K562 (cell line): ENCODE results near the gene CTXN1. TPM values are rescaled to one million over a fixed set of nuclear protein-coding genes. Genes with fewer than 3 reads are reported as not detected.

Experiments
- BHLHE40 ChIP-seq: IDR thresholded peaks from 2 replicates; pipeline ENCODE4 v1.6.1; 2011; ENCODE audit warnings: low read length, improper control_type of control experiment
- CBFB ChIP-seq: sonication (generic); formaldehyde crosslinking; IDR thresholded peaks from 2 replicates; pipeline ENCODE4 v1.4.0; 2020; ENCODE audit warnings: mild to moderate bottlenecking, missing genetic modification reagents
- CCNT2 ChIP-seq: IDR thresholded peaks from 2 replicates; pipeline ENCODE4 v1.6.1; 2011; ENCODE audit warnings: borderline replicate concordance, low read depth, mild to moderate bottlenecking, moderate library complexity, mixed read lengths, low read length; ENCODE audit not compliant: insufficient read length; ENCODE audit errors: extremely low read depth
- GABPA ChIP-seq: fragments of 200-800 bp; sonication (Bioruptor generic); conservative IDR thresholded peaks from 2 replicates; pipeline ENCODE4 v1.6.1; 2016; ENCODE audit warnings: low read depth, missing genetic modification characterization, missing compliant biosample characterization
- HDAC2 ChIP-seq: fragments of 450-650 bp; IDR thresholded peaks from 2 replicates; pipeline ENCODE4 v1.6.1; 2016; ENCODE audit warnings: mild to moderate bottlenecking
- HOXB6 ChIP-seq: fragments of 250-450 bp; sonication (Bioruptor Pico); IDR thresholded peaks from 2 replicates; pipeline ENCODE4 v1.5.1; 2022; ENCODE audit warnings: mild to moderate bottlenecking, borderline replicate concordance
- RBFOX2 ChIP-seq: fragments of 200-400 bp; formaldehyde crosslinking; IDR thresholded peaks from 2 replicates; pipeline ENCODE4 v1.6.1; 2017; ENCODE audit warnings: low read depth, mild to moderate bottlenecking, low read length, moderate library complexity
- SAP30 ChIP-seq: fragments of 200-600 bp; sonication (generic); IDR thresholded peaks from 2 replicates; pipeline ENCODE4 v1.6.1; 2012; ENCODE audit warnings: borderline replicate concordance, low read depth, mild to moderate bottlenecking, moderate library complexity, low read length, control low read depth, inconsistent platforms; ENCODE audit not compliant: insufficient read depth, poor library complexity, severe bottlenecking
- SUPT5H ChIP-seq: fragments of 450-650 bp; IDR thresholded peaks from 2 replicates; pipeline ENCODE4 v1.6.1; 2016
- TEAD4 ChIP-seq, 2 experiments: sonication (generic) in 1 of 2; formaldehyde crosslinking in 1 of 2; IDR thresholded peaks; 2 replicates each; pipeline versions ENCODE4 v1.6.1 to v1.8.0; 2012 to 2022; ENCODE audit warnings: borderline replicate concordance in 1 of 2, inconsistent platforms in 1 of 2, low read length in 1 of 2, mild to moderate bottlenecking in 1 of 2, missing genetic modification reagents in 1 of 2
- ZNF174 ChIP-seq: fragments of 250-450 bp; sonication (Bioruptor Pico); IDR thresholded peaks from 2 replicates; pipeline ENCODE4 v1.4.0; 2020; ENCODE audit warnings: mild to moderate bottlenecking
- ZNF589 ChIP-seq: fragments of 200-800 bp; sonication (Bioruptor generic); IDR thresholded peaks from 2 replicates; pipeline ENCODE4 v1.6.1; 2016; ENCODE audit warnings: low read depth, missing genetic modification characterization, missing compliant biosample characterization
- polyA plus RNA-seq, 8 experiments: library from polyadenylated mRNA; depleted of rRNA in 4 of 8; stranded (reverse) in 5 of 8; unstranded in 3 of 8; fragments of >200 nt; fragmentation: Nextera tagmentation in 2 of 8; fragmentation: Illumina TruSeq in 1 of 8; extraction: Ambion mirVana in 2 of 8; extraction: Trizol in 1 of 8; gene quantifications; 2 replicates each; pipeline versions ENCODE4 v1.2.1 to v1.2.3, GENCODE V29; 2011 to 2014; ENCODE audit warnings: inconsistent platforms in 1 of 8, missing spikeins in 1 of 8
- total RNA-seq, 7 experiments: library from RNA; depleted of rRNA in 6 of 7; stranded (reverse); fragments of >200 nt in 6 of 7; fragmentation: Illumina TruSeq in 2 of 7; extraction: Trizol in 2 of 7; gene quantifications; 2 replicates each; pipeline versions ENCODE4 v1.2.1 to v1.2.3, GENCODE V29; 2011 to 2021; ENCODE audit warnings: low replicate concordance in 1 of 7
- TF ChIP-seq, protein P1 (sequence below): conservative IDR thresholded peaks from 2 replicates; pipeline ENCODE4 v1.6.1; 2011; ENCODE audit warnings: low read depth, mild to moderate bottlenecking, low read length; ENCODE audit not compliant: control insufficient read depth
- TF ChIP-seq, protein P2 (sequence below): sonication (generic); formaldehyde crosslinking; IDR thresholded peaks from 2 replicates; pipeline ENCODE4 v1.9.0; 2022; ENCODE audit warnings: mild to moderate bottlenecking, missing genetic modification reagents
- TF ChIP-seq, protein P3 (sequence below): sonication (generic); formaldehyde crosslinking; IDR thresholded peaks from 2 replicates; pipeline ENCODE4 v1.8.1; 2023; ENCODE audit warnings: mild to moderate bottlenecking, missing genetic modification reagents
- TF ChIP-seq, protein P4 (sequence below): fragments of 450-650 bp; IDR thresholded peaks from 2 replicates; pipeline ENCODE4 v1.6.1; 2016; ENCODE audit warnings: borderline replicate concordance

Gene CTXN1
- total and polyA plus RNA-seq, 9 of the 15 experiments (the other 6 are each of a cell fraction or from before 2014, with no cell fraction given), result 0.15 to 37.4 (median 1.8) TPM; not detected in 2

DNA sequence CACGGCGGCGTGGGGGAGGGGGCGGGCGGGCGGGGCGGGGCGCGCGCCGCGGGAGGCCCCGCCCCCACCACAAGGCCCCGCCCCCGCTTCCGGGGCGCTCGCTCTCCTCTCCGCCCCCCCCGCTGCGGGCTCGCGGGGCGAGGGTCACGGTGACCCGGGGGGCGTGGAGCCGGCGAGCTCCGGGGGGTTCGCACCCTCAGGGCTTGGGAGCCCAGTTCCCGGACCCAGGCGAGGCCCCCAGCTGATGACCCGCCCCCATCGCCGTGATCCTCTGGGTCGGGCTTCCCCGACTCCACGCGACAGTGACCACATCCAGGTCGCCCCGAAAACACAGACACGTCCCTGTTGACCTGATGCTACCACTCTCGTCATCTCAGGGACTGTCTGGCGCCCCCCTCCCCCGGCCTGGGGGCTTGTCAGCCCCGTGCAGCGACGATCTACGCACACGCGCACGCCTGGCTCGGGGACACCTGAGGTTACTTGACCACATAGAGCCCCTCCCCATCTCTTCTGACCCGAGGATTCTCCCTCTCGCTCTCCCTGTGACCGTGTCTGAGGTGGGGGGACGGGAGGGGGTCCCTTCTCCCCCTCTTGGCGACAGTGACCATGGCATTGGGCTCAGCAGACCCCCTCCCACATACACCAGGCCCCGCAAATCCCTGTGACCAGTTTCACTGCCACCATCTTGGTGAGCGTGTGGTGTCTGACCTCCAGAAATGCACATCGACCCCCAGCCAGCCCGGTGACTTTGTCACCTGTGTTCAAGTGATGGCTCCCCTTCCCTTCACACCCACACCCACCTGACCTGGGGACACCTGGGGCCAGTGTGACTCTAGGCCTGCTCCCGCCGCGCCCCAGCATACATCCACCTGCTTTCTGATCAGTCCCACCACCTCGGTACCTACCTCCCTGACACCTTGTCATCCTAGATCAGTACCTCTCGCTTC lies 21.6 kb downstream of the CTXN1 start (continued):
- TF ChIP-seq, protein P1, sequence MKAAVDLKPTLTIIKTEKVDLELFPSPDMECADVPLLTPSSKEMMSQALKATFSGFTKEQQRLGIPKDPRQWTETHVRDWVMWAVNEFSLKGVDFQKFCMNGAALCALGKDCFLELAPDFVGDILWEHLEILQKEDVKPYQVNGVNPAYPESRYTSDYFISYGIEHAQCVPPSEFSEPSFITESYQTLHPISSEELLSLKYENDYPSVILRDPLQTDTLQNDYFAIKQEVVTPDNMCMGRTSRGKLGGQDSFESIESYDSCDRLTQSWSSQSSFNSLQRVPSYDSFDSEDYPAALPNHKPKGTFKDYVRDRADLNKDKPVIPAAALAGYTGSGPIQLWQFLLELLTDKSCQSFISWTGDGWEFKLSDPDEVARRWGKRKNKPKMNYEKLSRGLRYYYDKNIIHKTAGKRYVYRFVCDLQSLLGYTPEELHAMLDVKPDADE, result 0 out of 2 replicates have a peak, but pooled peaks have one; percentile 49
- TF ChIP-seq, protein P2, sequence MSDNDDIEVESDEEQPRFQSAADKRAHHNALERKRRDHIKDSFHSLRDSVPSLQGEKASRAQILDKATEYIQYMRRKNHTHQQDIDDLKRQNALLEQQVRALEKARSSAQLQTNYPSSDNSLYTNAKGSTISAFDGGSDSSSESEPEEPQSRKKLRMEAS (CRISPR knock-in tag), result peak; percentile 38; the same call in 1 of the 2 replicates
- TF ChIP-seq RBFOX2 (peak; percentile 8; the same call in 1 of the 2 replicates), HOXB6 (CRISPR knock-in tag) (no peak), HDAC2 (no peak), SUPT5H (0 out of 2 replicates have a peak, but pooled peaks have one; percentile 38), CBFB (0 out of 2 replicates have a peak, but pooled peaks have one; percentile 24), TEAD4 (IDR thresholded peaks at IDR 0.05; ENCODE audit: low read length) (no peak), TEAD4 (CRISPR knock-in tag; IDR thresholded peaks at IDR 0.05; ENCODE audit: borderline replicate concordance) (no peak), CCNT2 (peak; percentile 28), BHLHE40 (peak; percentile 43; the same call in 1 of the 2 replicates), ZNF174 (CRISPR knock-in tag) (no peak), ZNF589 (no peak), SAP30 (peak; percentile 70), GABPA (peak; percentile 76)
- TF ChIP-seq, protein P3, sequence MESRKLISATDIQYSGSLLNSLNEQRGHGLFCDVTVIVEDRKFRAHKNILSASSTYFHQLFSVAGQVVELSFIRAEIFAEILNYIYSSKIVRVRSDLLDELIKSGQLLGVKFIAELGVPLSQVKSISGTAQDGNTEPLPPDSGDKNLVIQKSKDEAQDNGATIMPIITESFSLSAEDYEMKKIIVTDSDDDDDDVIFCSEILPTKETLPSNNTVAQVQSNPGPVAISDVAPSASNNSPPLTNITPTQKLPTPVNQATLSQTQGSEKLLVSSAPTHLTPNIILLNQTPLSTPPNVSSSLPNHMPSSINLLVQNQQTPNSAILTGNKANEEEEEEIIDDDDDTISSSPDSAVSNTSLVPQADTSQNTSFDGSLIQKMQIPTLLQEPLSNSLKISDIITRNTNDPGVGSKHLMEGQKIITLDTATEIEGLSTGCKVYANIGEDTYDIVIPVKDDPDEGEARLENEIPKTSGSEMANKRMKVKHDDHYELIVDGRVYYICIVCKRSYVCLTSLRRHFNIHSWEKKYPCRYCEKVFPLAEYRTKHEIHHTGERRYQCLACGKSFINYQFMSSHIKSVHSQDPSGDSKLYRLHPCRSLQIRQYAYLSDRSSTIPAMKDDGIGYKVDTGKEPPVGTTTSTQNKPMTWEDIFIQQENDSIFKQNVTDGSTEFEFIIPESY (CRISPR knock-in tag), result no peak
- TF ChIP-seq, protein P4, sequence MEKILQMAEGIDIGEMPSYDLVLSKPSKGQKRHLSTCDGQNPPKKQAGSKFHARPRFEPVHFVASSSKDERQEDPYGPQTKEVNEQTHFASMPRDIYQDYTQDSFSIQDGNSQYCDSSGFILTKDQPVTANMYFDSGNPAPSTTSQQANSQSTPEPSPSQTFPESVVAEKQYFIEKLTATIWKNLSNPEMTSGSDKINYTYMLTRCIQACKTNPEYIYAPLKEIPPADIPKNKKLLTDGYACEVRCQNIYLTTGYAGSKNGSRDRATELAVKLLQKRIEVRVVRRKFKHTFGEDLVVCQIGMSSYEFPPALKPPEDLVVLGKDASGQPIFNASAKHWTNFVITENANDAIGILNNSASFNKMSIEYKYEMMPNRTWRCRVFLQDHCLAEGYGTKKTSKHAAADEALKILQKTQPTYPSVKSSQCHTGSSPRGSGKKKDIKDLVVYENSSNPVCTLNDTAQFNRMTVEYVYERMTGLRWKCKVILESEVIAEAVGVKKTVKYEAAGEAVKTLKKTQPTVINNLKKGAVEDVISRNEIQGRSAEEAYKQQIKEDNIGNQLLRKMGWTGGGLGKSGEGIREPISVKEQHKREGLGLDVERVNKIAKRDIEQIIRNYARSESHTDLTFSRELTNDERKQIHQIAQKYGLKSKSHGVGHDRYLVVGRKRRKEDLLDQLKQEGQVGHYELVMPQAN, result peak; percentile 59; the same call in 1 of the 2 replicates
